OCI-LY1 (cell line): Measurements from ENCODE around the gene LTN1.

Experiments
- H2AFZ ChIP-seq: fragments of 200-600 bp; sonication (generic), shearing (Covaris generic); 2 replicates; pipeline ENCODE4 v1.6.0; 2014; ENCODE audit warnings: antibody characterized with exemption, mild to moderate bottlenecking, low read length
- H3F3A ChIP-seq: fragments of 200-600 bp; sonication (generic), shearing (Covaris generic); 2 replicates; pipeline ENCODE4 v1.6.0; 2014; ENCODE audit warnings: mild to moderate bottlenecking, antibody characterized with exemption, low read length, moderate library complexity; ENCODE audit not compliant: insufficient read depth
- H3K27ac ChIP-seq: fragments of 200-600 bp; sonication (generic); 2 replicates; pipeline ENCODE4 v1.5.1; 2014; ENCODE audit warnings: low read length, mixed run types, mild to moderate bottlenecking, low read depth; ENCODE audit not compliant: poor library complexity, severe bottlenecking
- H3K27me3 ChIP-seq: fragments of 200-600 bp; sonication (generic); 2 replicates; pipeline ENCODE4 v1.6.0; 2014; ENCODE audit warnings: antibody characterized with exemption, mild to moderate bottlenecking, low read length, moderate library complexity; ENCODE audit not compliant: insufficient read depth
- H3K36me3 ChIP-seq: fragments of 200-600 bp; sonication (generic); 2 replicates; pipeline ENCODE4 v1.6.1; 2014; ENCODE audit warnings: mild to moderate bottlenecking, antibody characterized with exemption, low read length, moderate library complexity, mixed read lengths; ENCODE audit not compliant: insufficient read depth
- H3K4me1 ChIP-seq: fragments of 200-600 bp; sonication (generic); 2 replicates; pipeline ENCODE4 v1.5.1; 2014; ENCODE audit warnings: mild to moderate bottlenecking, low read length, moderate library complexity; ENCODE audit not compliant: insufficient read depth, severe bottlenecking
- H3K4me2 ChIP-seq: fragments of 200-600 bp; sonication (generic), shearing (Covaris generic); 2 replicates; pipeline ENCODE4 v1.6.1; 2014; ENCODE audit warnings: low read length
- H3K4me3 ChIP-seq: fragments of 200-600 bp; sonication (generic); 2 replicates; pipeline ENCODE4 v1.5.1; 2014; ENCODE audit warnings: low read length, low read depth, mild to moderate bottlenecking, mixed read lengths; ENCODE audit not compliant: poor library complexity, severe bottlenecking
- H3K79me2 ChIP-seq: fragments of 200-600 bp; shearing (Covaris generic); 2 replicates; pipeline ENCODE4 v1.6.1; 2016; ENCODE audit warnings: mixed run types, low read length, mixed read lengths; ENCODE audit not compliant: insufficient read depth
- H3K9ac ChIP-seq: fragments of 200-600 bp; sonication (generic), shearing (Covaris generic); 2 replicates; pipeline ENCODE4 v1.6.1; 2014; ENCODE audit warnings: mild to moderate bottlenecking, low read length, mixed read lengths
- H3K9me2 ChIP-seq: fragments of 200-600 bp; sonication (generic), shearing (Covaris generic); 2 replicates; pipeline ENCODE4 v1.6.1; 2014; ENCODE audit warnings: low read depth, mild to moderate bottlenecking, low read length, mixed read lengths
- H3K9me3 ChIP-seq: fragments of 200-600 bp; shearing (Covaris generic); 2 replicates; pipeline ENCODE4 v1.6.1; 2014; ENCODE audit warnings: low read length, mixed read lengths
- H4K20me1 ChIP-seq: fragments of 200-600 bp; sonication (generic), shearing (Covaris generic); 2 replicates; pipeline ENCODE4 v1.6.0; 2016; ENCODE audit warnings: mild to moderate bottlenecking, low read length; ENCODE audit not compliant: insufficient read depth
- CTCF ChIP-seq: fragments of 200-600 bp; sonication (generic), shearing (Covaris generic); IDR thresholded peaks from 2 replicates; pipeline ENCODE4 v1.5.1; 2017; ENCODE audit warnings: mild to moderate bottlenecking, antibody characterized with exemption, low read length, moderate library complexity, mixed read lengths
- EZH2 ChIP-seq: fragments of 200-600 bp; sonication (generic), shearing (Covaris generic); IDR thresholded peaks from 2 replicates; pipeline ENCODE4 v1.8.0; 2017; ENCODE audit warnings: borderline replicate concordance, mixed run types, mild to moderate bottlenecking, antibody characterized with exemption, low read length, moderate library complexity, mixed read lengths

LTN1 gene

GRCh38 chr21:28986677-28987076, 6.0 kb downstream of the LTN1 start:
- TF ChIP-seq CTCF (no peak), EZH2 (no peak)
- Histone ChIP-seq H3K9me3 (no peaks in the 10 kb centered on the region), H3K9ac (no peak overlapping the region), H3K27me3 (no peaks in the 10 kb centered on the region), H3K27ac (no peak overlapping the region), H2AFZ (no peak overlapping the region), H3K9me2 (no peaks in the 10 kb centered on the region), H3K4me1 (peaks cover 12% of the 10 kb centered on the region), H3K36me3 (peaks cover 42% of the 10 kb centered on the region), H3F3A (no peaks in the 10 kb centered on the region), H3K4me2 (no peak overlapping the region), H3K79me2 (peaks cover 39% of the 10 kb centered on the region), H3K4me3 (no peak overlapping the region), H4K20me1 (no peaks in the 10 kb centered on the region; the same call in 1 of the 2 replicates)

- Histone ChIP-seq H3K4me3 (no peak overlapping the region), H3K9me3 (no peaks in the 10 kb centered on the region), H3K79me2 (peaks cover 10% of the 10 kb centered on the region; the same call in 1 of the 2 replicates), H3K27ac (no peak overlapping the region), H3K36me3 (peaks cover 73% of the 10 kb centered on the region), H2AFZ (no peak overlapping the region), H4K20me1 (no peaks in the 10 kb centered on the region), H3K9me2 (no peaks in the 10 kb centered on the region), H3F3A (no peaks in the 10 kb centered on the region), H3K27me3 (no peaks in the 10 kb centered on the region), H3K4me1 (no peaks in the 10 kb centered on the region), H3K4me2 (no peak overlapping the region), H3K9ac (no peak overlapping the region)
- TF ChIP-seq EZH2 (no peak), CTCF (no peak)
Measured at GRCh38 chr21:28982637-28983036, 10.0 kb downstream of the LTN1 start.

- Histone ChIP-seq H4K20me1 (no peaks in the 10 kb centered on the region), H3K9me2 (no peaks in the 10 kb centered on the region), H3K79me2 (no peaks in the 10 kb centered on the region), H3K9ac (no peak overlapping the region), H2AFZ (no peak overlapping the region), H3K36me3 (peaks cover 75% of the 10 kb centered on the region), H3K4me2 (no peak overlapping the region), H3K9me3 (no peaks in the 10 kb centered on the region), H3K27me3 (no peaks in the 10 kb centered on the region), H3K4me3 (no peak overlapping the region), H3F3A (no peaks in the 10 kb centered on the region), H3K4me1 (no peaks in the 10 kb centered on the region), H3K27ac (no peak overlapping the region)
- TF ChIP-seq CTCF: no peak
- no peak for TF ChIP-seq EZH2
Measured at GRCh38 chr21:28979092-28979491, 13.6 kb downstream of the LTN1 start.
